Measurements from ENCODE around the gene PDE2A. TPM values are rescaled to one million over a fixed set of nuclear protein-coding genes. Genes with fewer than 3 reads are reported as not detected.
A peak's percentile ranks its signal among the peaks of the same experiment; 100 is the strongest.

The PDE2A gene
- total and polyA plus RNA-seq, 8 donors: 8.4 to 13.8 (median 11.2) TPM

- peak; percentile 38 for ATAC-seq
- intact Hi-C loops (cut with DNase I): no loop called here
- no peak for TF ChIP-seq CTCF (IDR thresholded peaks at IDR 0.05)
- no peaks in the 10 kb centered on the region for H3K27me3 ChIP-seq
- no peak overlapping the region for H3K4me3 ChIP-seq
- peaks cover 7 to 100% of the 10 kb centered on the region in 2 donors for H3K36me3 ChIP-seq
- no peaks in the 10 kb centered on the region for H3K9me3 ChIP-seq
- no peak overlapping the region for H3K27ac ChIP-seq
- DNase-seq: peak in 1 of 4 donors; percentile 84
- no peaks in the 10 kb centered on the region for H3K4me1 ChIP-seq
Observed at GRCh38 chr11:72696866-72697700, 22.9 kb upstream of the PDE2A start.

GRCh38 chr11:72695354-72695753, 21.1 kb upstream of the PDE2A start:
- no peaks in the 10 kb centered on the region for H3K4me1 ChIP-seq
- no peak for TF ChIP-seq CTCF (IDR thresholded peaks at IDR 0.05)
- no peak overlapping the region for H3K4me3 ChIP-seq
- H3K9me3 ChIP-seq: no peaks in the 10 kb centered on the region
- intact Hi-C loops (cut with DNase I): no loop called here
- no peak for ATAC-seq
- H3K27ac ChIP-seq: no peak overlapping the region
- H3K36me3 ChIP-seq: peaks cover 7 to 100% of the 10 kb centered on the region in 2 donors
- DNase-seq: no peak
- no peaks in the 10 kb centered on the region for H3K27me3 ChIP-seq

GRCh38 chr11:72693271-72693968, 19.2 kb upstream of the PDE2A start:
- Histone ChIP-seq H3K36me3 (peaks cover 7 to 100% of the 10 kb centered on the region in 2 donors), H3K4me1 (no peaks in the 10 kb centered on the region), H3K27me3 (no peaks in the 10 kb centered on the region), H3K27ac (no peak overlapping the region), H3K4me3 (no peak overlapping the region), H3K9me3 (no peaks in the 10 kb centered on the region)
- ATAC-seq (no peak), DNase-seq (no peak)
- intact Hi-C loops (cut with DNase I): no loop called here
- TF ChIP-seq CTCF (IDR thresholded peaks at IDR 0.05): no peak

- Histone ChIP-seq H3K4me3 (no peak overlapping the region), H3K27me3 (no peaks in the 10 kb centered on the region), H3K4me1 (no peaks in the 10 kb centered on the region), H3K9me3 (no peaks in the 10 kb centered on the region), H3K27ac (no peak overlapping the region), H3K36me3 (peaks cover 7 to 100% of the 10 kb centered on the region in 2 donors)
- ATAC-seq (no peak), DNase-seq (no peak)
- TF ChIP-seq CTCF (IDR thresholded peaks at IDR 0.05): no peak
- intact Hi-C loops (cut with DNase I): no loop called here
Observed at GRCh38 chr11:72692498-72693237, 18.4 kb upstream of the PDE2A start.

- no peaks in the 10 kb centered on the region for H3K27me3 ChIP-seq
- peaks cover 2 to 100% of the 10 kb centered on the region in 2 donors for H3K36me3 ChIP-seq
- H3K27ac ChIP-seq: no peak overlapping the region
- no peak overlapping the region for H3K4me3 ChIP-seq
- intact Hi-C loops (cut with DNase I): no loop called here
- no peaks in the 10 kb centered on the region for H3K9me3 ChIP-seq
- no peak for ATAC-seq
- DNase-seq: no peak
- peaks cover 4 to 9% of the 10 kb centered on the region in 2 donors for H3K4me1 ChIP-seq
- TF ChIP-seq CTCF (IDR thresholded peaks at IDR 0.05): no peak
Observed at GRCh38 chr11:72690166-72690565, 15.9 kb upstream of the PDE2A start.

All from left lung (tissue), 10 donors.